ENCODE measurements around the gene FAM81A.

- TF ChIP-seq REST (IDR thresholded peaks at IDR 0.05) = no peak
- TF ChIP-seq CTCF (IDR thresholded peaks at IDR 0.05; ENCODE audit: low read depth, low read length, missing input control) = no peak
- no peak for TF ChIP-seq RAD21 (IDR thresholded peaks at IDR 0.05)
- no peak for TF ChIP-seq EGR1 (IDR thresholded peaks at IDR 0.05; ENCODE audit: low read depth in 2 of 2)
These were observed 123.6 kb downstream of the FAM81A start for GRCh38 chr15:59561547-59561946.

Data from liver (tissue), 3 donors.